ENCODE data around the gene TMEM196.

Gene TMEM196

DNA sequence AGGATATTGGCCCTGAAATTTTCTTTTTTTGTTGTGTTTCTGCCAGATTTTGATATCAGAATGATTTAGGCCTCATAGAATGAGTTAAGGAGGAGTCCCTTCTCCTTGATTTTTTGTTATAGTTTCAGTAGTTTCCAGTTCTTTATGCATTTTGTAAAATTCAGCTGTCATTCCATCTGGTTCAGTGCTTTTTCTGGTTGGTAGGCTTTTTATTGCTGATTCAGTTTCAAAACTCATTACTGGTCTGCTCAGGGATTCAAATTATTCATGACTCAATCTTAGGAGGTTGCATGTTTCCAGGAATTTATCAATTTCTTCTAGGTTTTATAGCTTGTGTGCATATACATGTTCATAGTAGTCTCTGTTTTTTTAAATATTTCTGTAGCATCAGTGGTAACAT is 10.1 kb upstream of the TMEM196 start:
- no peak for DNase-seq (ENCODE audit: low spot score)
- no peak overlapping the region for H3K27ac ChIP-seq
- ChIA-PET POLR2A (ENCODE audit: low non-redundant PET) (no interaction called here), CTCF (no interaction called here)
- TF ChIP-seq CTCF (conservative IDR thresholded peaks at IDR 0.05; ENCODE audit: low read depth): no peak

DNA sequence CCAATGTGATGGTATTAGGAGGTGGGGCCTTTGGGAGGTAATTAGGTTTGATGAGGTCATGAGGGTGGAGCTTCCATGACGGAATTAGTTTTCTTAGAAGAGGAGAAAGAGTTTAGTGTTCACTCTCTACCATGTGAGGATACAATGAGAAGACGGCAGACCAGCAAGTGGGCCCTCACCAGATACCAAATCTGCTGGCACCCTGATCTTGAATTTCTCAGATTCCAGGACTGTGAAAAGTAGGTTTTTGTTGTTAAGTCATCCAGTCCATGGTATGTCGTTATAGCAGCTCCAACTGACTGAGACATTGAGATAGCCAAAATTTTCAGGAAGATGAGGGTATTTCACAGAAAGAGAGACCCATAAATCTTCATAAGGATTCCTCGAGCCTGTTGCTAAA is 3.6 kb upstream of the TMEM196 start:
- CTCF ChIA-PET: interaction anchor here (0.6 kb wide), 1 partner anchor 396 kb away, joined by 3 read pairs; no protein-coding TSS in a partner anchor
- no peak overlapping the region for H3K27ac ChIP-seq
- DNase-seq (ENCODE audit: low spot score): no peak
- POLR2A ChIA-PET (ENCODE audit: low non-redundant PET): no interaction called here
- no peak for TF ChIP-seq CTCF (conservative IDR thresholded peaks at IDR 0.05; ENCODE audit: low read depth)

DNA sequence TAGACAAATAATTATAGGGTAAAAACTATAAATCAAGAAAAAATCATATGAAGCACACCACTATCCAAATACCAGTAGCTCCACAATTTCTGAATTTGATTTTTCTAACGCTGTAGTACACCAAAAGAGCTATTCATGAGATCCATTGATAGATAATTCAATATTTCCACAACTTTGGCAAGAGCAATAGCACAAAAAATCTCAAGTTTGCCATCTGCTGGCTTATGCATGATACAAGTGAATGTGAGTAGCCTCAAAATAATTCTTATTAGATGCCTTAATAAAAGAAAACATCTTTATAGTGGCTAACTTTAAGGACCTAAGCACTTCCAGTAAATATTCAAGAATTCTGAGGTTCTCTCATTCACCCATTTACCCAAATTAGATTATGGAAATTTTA is 2.2 kb upstream of the TMEM196 start:
- no peak for TF ChIP-seq CTCF (conservative IDR thresholded peaks at IDR 0.05; ENCODE audit: low read depth)
- no peak for DNase-seq (ENCODE audit: low spot score)
- ChIA-PET POLR2A (ENCODE audit: low non-redundant PET) (no interaction called here), CTCF (no interaction called here)
- no peak overlapping the region for H3K27ac ChIP-seq

DNA sequence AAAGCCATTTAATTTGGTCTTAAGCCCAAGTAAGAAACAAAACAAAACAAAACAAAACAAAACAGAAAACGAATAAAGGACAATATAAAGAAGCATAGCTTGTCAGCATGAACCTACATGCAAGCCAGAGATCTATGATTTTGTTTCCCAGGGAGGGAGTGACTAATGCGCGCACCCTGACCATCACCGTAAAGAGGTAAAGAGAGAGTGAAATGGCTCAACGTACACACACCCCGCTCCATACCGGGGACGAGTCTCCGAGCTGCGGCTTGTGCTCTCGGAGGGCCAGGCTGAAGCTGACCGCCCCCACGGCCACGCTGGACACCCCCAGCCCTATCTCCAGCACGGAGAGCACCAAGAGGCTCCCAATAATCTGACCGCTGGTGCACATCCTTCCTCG is 1.1 kb downstream of the TMEM196 start:
- H3K27ac ChIP-seq: no peak overlapping the region
- no peak for TF ChIP-seq CTCF (conservative IDR thresholded peaks at IDR 0.05; ENCODE audit: low read depth)
- CTCF ChIA-PET: interaction anchor here (0.6 to 0.9 kb wide), 3 partner anchors 18 to 250 kb away, joined by 3 to 7 read pairs (median 3); no protein-coding TSS in a partner anchor
- POLR2A ChIA-PET (ENCODE audit: low non-redundant PET): no interaction called here
- DNase-seq (ENCODE audit: low spot score): no peak

GRCh38 chr7:19762631-19763030 is 10.8 kb downstream of the TMEM196 start:
- no peak overlapping the region for H3K27ac ChIP-seq
- DNase-seq (ENCODE audit: low spot score): no peak
- TF ChIP-seq CTCF (conservative IDR thresholded peaks at IDR 0.05; ENCODE audit: low read depth): no peak
- POLR2A ChIA-PET (ENCODE audit: low non-redundant PET): no interaction called here
- CTCF ChIA-PET: interaction anchor here (1.5 kb wide), 1 partner anchor 15 kb away, joined by 5 read pairs; no protein-coding TSS in a partner anchor

DNA sequence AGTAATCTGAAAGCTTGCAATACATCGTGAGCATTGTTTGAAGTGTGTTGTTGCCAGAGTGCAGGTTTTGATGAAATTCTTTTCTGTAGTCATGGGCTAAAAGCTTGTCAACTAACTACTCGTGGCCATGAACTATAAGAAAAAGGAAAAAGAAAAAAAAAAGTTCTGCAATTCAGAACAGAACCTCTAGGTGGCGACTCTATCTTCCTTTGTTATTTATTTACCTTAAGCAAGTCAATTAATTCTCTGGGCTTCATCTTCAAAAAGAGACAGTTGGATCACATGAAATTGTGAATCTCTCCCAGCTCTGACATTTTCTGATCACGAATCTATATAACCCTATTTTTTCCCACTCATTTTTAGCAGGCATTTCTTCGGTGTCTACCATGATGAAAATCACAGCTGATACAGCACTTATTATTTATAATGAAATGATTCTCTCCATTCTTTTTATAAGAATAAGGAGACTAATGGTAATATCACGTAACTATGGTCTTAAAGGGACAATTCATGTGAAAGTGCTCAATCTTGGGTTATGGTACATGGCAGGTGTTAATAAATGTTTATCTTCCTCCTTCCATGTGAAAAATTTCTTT is 18.8 kb downstream of the TMEM196 start:
- no peak overlapping the region for H3K27ac ChIP-seq
- ChIA-PET CTCF (interaction anchor here (0.5 to 1.3 kb wide), 23 partner anchors 8 to 1322 kb away, joined by 3 to 7 read pairs (median 3); no protein-coding TSS in a partner anchor), POLR2A (ENCODE audit: low non-redundant PET) (no interaction called here)
- peak; percentile 87 for TF ChIP-seq CTCF (conservative IDR thresholded peaks at IDR 0.05; ENCODE audit: low read depth)
- peak; percentile 8 for DNase-seq (ENCODE audit: low spot score)
